Measurements from ENCODE around the gene TRIP10. TPM values are rescaled to one million over a fixed set of nuclear protein-coding genes. Genes with fewer than 3 reads are reported as not detected.

The TRIP10 gene
- polyA plus RNA-seq, 3 donors = 1.5 to 2.4 (median 1.9) TPM

GRCh38 chr19:6743714-6744380 is 4.4 kb downstream of the TRIP10 start:
- H3K9me3 Mint-ChIP-seq = peaks cover 0 to 3% (median 0%) of the 10 kb centered on the region in 7 donors
- no peak overlapping the region for H3K4me3 ChIP-seq (replicated peaks in 1 of 3; ENCODE audit: low read depth in 2 of 3, low read length in 3 of 3)
- H3K36me3 ChIP-seq (replicated peaks in 1 of 2; ENCODE audit: control insufficient read depth in 1 of 2, insufficient read depth in 2 of 2, low read length in 2 of 2) = no peaks in the 10 kb centered on the region
- H3K27ac ChIP-seq (ENCODE audit: low read depth in 1 of 2, low read length in 2 of 2) = no peak overlapping the region
- H2AFZ ChIP-seq (ENCODE audit: insufficient read depth, low read depth, low read length, poor library complexity, severe bottlenecking) = no peak overlapping the region
- H3K4me2 ChIP-seq (replicated peaks; ENCODE audit: extremely low read depth, low read length, poor library complexity, severe bottlenecking) = no peak overlapping the region
- peaks cover 22% of the 10 kb centered on the region for H3K4me1 Mint-ChIP-seq
- no peaks in the 10 kb centered on the region for H4K20me1 ChIP-seq (ENCODE audit: insufficient read depth, low read length)
- no peak for TF ChIP-seq CTCF (IDR thresholded peaks at IDR 0.05)
- peak overlapping the region in 2 of 7 donors; percentile 41 to 60 for H3K27ac Mint-ChIP-seq
- DNase-seq = no peak
- 88% methylated on average over 8 of the region's 15 CpGs for WGBS (ENCODE audit: insufficient coverage)
- H3K4me3 Mint-ChIP-seq = peak overlapping the region in 1 of 2 donors; percentile 19
- H3K27me3 Mint-ChIP-seq (ENCODE audit: low read depth in 3 of 3) = peaks cover 9 to 33% (median 22%) of the 10 kb centered on the region in 3 donors
- peaks cover 0 to 8% of the 10 kb centered on the region in 2 donors for H3K27me3 ChIP-seq (ENCODE audit: control insufficient read depth in 2 of 2, insufficient read depth in 2 of 2, low read length in 2 of 2)
- H3K36me3 Mint-ChIP-seq = no peaks in the 10 kb centered on the region
- peaks cover 24 to 26% of the 10 kb centered on the region in 2 donors for H3K4me1 ChIP-seq (ENCODE audit: control insufficient read depth in 1 of 2, insufficient read depth in 2 of 2, low read length in 2 of 2)
- H3K9ac ChIP-seq (ENCODE audit: insufficient read depth, low read length, poor library complexity, severe bottlenecking) = no peak overlapping the region
- H3K79me2 ChIP-seq (ENCODE audit: insufficient read depth, low read length) = no peaks in the 10 kb centered on the region
- H3K9me3 ChIP-seq (replicated peaks in 1 of 2; ENCODE audit: control insufficient read depth in 1 of 2, insufficient read depth in 1 of 2, low read length in 2 of 2) = no peaks in the 10 kb centered on the region
- intact Hi-C loops (cut with micrococcal nuclease) = no loop called here

GRCh38 chr19:6744381-6745301 is 5.2 kb downstream of the TRIP10 start:
- Histone ChIP-seq H3K4me1 (ENCODE audit: control insufficient read depth in 1 of 2, insufficient read depth in 2 of 2, low read length in 2 of 2) (peaks cover 19% of the 10 kb centered on the region in 2 donors), H4K20me1 (ENCODE audit: insufficient read depth, low read length) (no peaks in the 10 kb centered on the region), H3K4me3 (replicated peaks in 1 of 3; ENCODE audit: low read depth in 2 of 3, low read length in 3 of 3) (no peak overlapping the region), H3K9me3 (replicated peaks in 1 of 2; ENCODE audit: control insufficient read depth in 1 of 2, insufficient read depth in 1 of 2, low read length in 2 of 2) (no peaks in the 10 kb centered on the region), H3K27ac (ENCODE audit: low read depth in 1 of 2, low read length in 2 of 2) (no peak overlapping the region), H3K9ac (ENCODE audit: insufficient read depth, low read length, poor library complexity, severe bottlenecking) (no peak overlapping the region), H3K4me2 (replicated peaks; ENCODE audit: extremely low read depth, low read length, poor library complexity, severe bottlenecking) (no peak overlapping the region), H3K27me3 (ENCODE audit: control insufficient read depth in 2 of 2, insufficient read depth in 2 of 2, low read length in 2 of 2) (peaks cover 0 to 8% of the 10 kb centered on the region in 2 donors), H2AFZ (ENCODE audit: insufficient read depth, low read depth, low read length, poor library complexity, severe bottlenecking) (no peak overlapping the region), H3K79me2 (ENCODE audit: insufficient read depth, low read length) (no peaks in the 10 kb centered on the region), H3K36me3 (replicated peaks in 1 of 2; ENCODE audit: control insufficient read depth in 1 of 2, insufficient read depth in 2 of 2, low read length in 2 of 2) (no peaks in the 10 kb centered on the region)
- intact Hi-C loops (cut with micrococcal nuclease) = no loop called here
- TF ChIP-seq CTCF (IDR thresholded peaks at IDR 0.05) = no peak
- Mint-ChIP-seq H3K4me3 (peak overlapping the region in 1 of 2 donors; percentile 19), H3K36me3 (no peaks in the 10 kb centered on the region), H3K9me3 (peaks cover 0 to 3% (median 0%) of the 10 kb centered on the region in 7 donors), H3K27me3 (ENCODE audit: low read depth in 3 of 3) (peaks cover 10 to 33% (median 25%) of the 10 kb centered on the region in 3 donors), H3K27ac (peak overlapping the region in 2 of 7 donors; percentile 41 to 60), H3K4me1 (peaks cover 18% of the 10 kb centered on the region)
- DNase-seq = no peak
- WGBS (ENCODE audit: insufficient coverage) = 84% methylated on average over 29 of the region's 41 CpGs
